Left ventricle myocardium inferior (tissue), 1 donor: ENCODE measurements around the gene APP. TPM values are rescaled to one million over a fixed set of nuclear protein-coding genes. Genes with fewer than 3 reads are reported as not detected.

Experiments used
- DNase-seq: peaks from one replicate; pipeline ENCODE4 v3.0.0-alpha.2; 2020
- H3K27ac ChIP-seq: fragments of 200-600 bp; replicated peaks from 2 replicates; pipeline ENCODE4 v1.8.0; 2021
- H3K27me3 ChIP-seq: fragments of 200-600 bp; 2 replicates; pipeline ENCODE4 v1.8.0; 2021; ENCODE audit warnings: low read depth
- H3K36me3 ChIP-seq: fragments of 200-600 bp; 2 replicates; pipeline ENCODE4 v1.8.0; 2021
- H3K4me1 ChIP-seq: fragments of 200-600 bp; 2 replicates; pipeline ENCODE4 v1.8.0; 2021
- H3K4me3 ChIP-seq: fragments of 200-600 bp; 2 replicates; pipeline ENCODE4 v1.8.0; 2021; ENCODE audit warnings: mild to moderate bottlenecking, moderate library complexity
- H3K9me3 ChIP-seq: fragments of 200-600 bp; replicated peaks from 2 replicates; pipeline ENCODE4 v1.8.0; 2021
- intact Hi-C: fragments of 100-400 bp; cut with micrococcal nuclease; formaldehyde crosslinking; loops from one replicate; pipeline ENCODE4 v1.11.0; 2022
- total RNA-seq: library from RNA; stranded (reverse); fragmentation: NEBNext Ultra II Directional; extraction: Animal tissue kit (Norgen Biotek cat#: 25700); gene quantifications from one replicate; pipeline ENCODE4 v1.2.1, GENCODE V29; 2021
- TF ChIP-seq, protein P1 (sequence below): fragments of 200-600 bp; IDR thresholded peaks from 2 replicates; pipeline ENCODE4 v1.8.0; 2021; ENCODE audit warnings: antibody characterized with exemption, mild to moderate bottlenecking, borderline replicate concordance
- donor health status: DM: no; HTN: yes; CAD: no; lungs with severe emphysema.

APP gene
- total RNA-seq, 1 donor from 2014 or later: 332 TPM

- Histone ChIP-seq H3K4me1 (no peaks in the 10 kb centered on the region), H3K4me3 (no peak overlapping the region), H3K36me3 (no peaks in the 10 kb centered on the region), H3K27me3 (no peaks in the 10 kb centered on the region), H3K27ac (no peak overlapping the region), H3K9me3 (no peaks in the 10 kb centered on the region)
- TF ChIP-seq, protein P1, sequence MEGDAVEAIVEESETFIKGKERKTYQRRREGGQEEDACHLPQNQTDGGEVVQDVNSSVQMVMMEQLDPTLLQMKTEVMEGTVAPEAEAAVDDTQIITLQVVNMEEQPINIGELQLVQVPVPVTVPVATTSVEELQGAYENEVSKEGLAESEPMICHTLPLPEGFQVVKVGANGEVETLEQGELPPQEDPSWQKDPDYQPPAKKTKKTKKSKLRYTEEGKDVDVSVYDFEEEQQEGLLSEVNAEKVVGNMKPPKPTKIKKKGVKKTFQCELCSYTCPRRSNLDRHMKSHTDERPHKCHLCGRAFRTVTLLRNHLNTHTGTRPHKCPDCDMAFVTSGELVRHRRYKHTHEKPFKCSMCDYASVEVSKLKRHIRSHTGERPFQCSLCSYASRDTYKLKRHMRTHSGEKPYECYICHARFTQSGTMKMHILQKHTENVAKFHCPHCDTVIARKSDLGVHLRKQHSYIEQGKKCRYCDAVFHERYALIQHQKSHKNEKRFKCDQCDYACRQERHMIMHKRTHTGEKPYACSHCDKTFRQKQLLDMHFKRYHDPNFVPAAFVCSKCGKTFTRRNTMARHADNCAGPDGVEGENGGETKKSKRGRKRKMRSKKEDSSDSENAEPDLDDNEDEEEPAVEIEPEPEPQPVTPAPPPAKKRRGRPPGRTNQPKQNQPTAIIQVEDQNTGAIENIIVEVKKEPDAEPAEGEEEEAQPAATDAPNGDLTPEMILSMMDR: no peak
- DNase-seq: no peak
- intact Hi-C loops: no loop called here
Observed at GRCh38 chr21:25857308-25858074, 313.1 kb downstream of the APP start.

- no peaks in the 10 kb centered on the region for H3K27me3 ChIP-seq
- no peak overlapping the region for H3K27ac ChIP-seq
- TF ChIP-seq, protein P1: no peak
- no peaks in the 10 kb centered on the region for H3K36me3 ChIP-seq
- H3K4me1 ChIP-seq: no peaks in the 10 kb centered on the region
- no peaks in the 10 kb centered on the region for H3K9me3 ChIP-seq
- H3K4me3 ChIP-seq: no peak overlapping the region
- intact Hi-C loops: no loop called here
- DNase-seq: no peak
Observed at GRCh38 chr21:25855576-25855975, 315.0 kb downstream of the APP start.

DNA sequence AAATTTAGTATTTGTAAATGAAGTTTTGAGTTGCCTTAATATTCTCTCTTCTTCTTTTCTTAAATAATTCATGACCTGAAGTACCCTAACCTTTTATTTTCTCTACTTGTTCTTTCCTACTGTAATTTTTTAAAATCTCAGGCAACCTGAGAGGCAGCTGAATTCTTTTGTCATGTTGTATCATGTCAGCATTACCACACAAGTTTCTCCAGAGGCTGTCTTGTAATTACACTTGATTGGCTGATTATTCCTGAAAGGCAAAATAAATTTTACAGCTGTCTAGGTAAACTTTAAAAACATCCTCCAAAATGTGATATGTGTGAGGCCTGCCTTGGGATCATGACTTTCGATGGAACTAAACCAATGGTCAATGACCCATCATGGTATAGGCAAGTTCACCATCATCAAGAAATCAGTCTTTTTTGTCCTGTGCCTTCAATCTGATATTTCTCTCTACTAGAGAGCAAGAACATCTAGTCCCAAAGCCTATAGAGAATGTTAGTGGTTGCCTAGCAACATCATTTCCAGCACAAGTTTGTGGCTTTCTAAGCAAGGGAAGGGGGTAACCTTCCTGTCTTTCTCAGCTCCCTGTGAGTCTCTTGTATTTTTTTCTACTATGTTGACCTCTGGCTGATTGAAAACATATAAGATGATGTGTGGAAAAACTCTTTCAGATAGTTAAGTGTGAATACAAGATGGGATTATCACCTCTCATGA, 320.3 kb downstream of the APP start:
- H3K27ac ChIP-seq: no peak overlapping the region
- no peak overlapping the region for H3K4me3 ChIP-seq
- H3K4me1 ChIP-seq: no peaks in the 10 kb centered on the region
- no peaks in the 10 kb centered on the region for H3K27me3 ChIP-seq
- H3K9me3 ChIP-seq: no peaks in the 10 kb centered on the region
- intact Hi-C loops: no loop called here
- no peaks in the 10 kb centered on the region for H3K36me3 ChIP-seq
- no peak for DNase-seq
- TF ChIP-seq, protein P1: no peak

DNA sequence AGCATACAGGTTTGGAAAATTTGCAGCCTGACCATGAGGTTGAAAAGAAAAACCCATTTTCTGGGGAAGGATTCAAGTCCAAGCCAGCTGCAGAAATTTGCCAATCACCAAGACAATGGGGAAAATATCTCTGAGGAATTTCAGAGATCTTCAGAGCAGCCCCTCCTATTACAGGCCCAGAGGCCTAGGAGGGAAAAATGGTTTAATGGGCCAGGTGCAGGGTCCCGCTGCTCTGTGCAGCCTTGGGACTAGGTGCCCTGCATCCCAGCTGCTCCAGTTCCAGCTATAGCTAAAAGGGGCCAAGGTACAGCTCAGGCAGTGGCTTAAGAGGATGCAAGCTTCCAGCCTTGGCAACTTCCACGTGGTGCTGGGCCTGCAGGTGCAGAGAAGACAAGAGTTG, 322.3 kb downstream of the APP start:
- Histone ChIP-seq H3K27ac (no peak overlapping the region), H3K36me3 (no peaks in the 10 kb centered on the region), H3K27me3 (peaks cover 6% of the 10 kb centered on the region), H3K4me3 (no peak overlapping the region), H3K9me3 (no peaks in the 10 kb centered on the region), H3K4me1 (no peaks in the 10 kb centered on the region)
- DNase-seq: no peak
- intact Hi-C loops: no loop called here
- TF ChIP-seq, protein P1: no peak

DNA sequence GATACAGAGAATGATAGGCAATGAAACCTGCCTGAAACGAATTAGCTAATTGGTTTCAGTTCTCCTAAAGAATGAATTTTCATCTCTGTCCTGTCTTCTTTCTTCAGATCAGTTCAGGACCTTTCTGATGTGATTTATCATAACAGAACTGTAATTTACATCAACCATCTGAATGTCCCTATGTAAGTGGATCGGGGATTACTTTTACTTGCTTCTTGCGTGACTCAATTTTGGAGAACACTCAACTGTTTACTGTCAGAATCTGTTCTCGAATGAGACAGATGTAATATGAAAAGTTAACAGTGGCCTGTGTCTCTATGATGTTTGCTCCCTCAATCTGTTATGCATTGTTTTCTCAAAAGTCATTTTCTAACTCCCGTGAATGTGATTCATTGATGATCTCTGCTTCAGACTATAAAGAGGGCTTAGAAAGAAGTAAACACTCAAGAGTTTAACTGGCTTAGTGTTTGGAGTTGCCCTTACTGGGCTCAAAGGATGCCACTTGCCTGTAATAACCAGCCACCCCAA, 324.8 kb downstream of the APP start:
- Histone ChIP-seq H3K27ac (no peak overlapping the region), H3K9me3 (no peaks in the 10 kb centered on the region), H3K27me3 (peaks cover 17% of the 10 kb centered on the region), H3K36me3 (no peaks in the 10 kb centered on the region), H3K4me3 (no peak overlapping the region), H3K4me1 (no peaks in the 10 kb centered on the region)
- intact Hi-C loops: no loop called here
- TF ChIP-seq, protein P1: no peak
- DNase-seq: no peak
